Liver (tissue), 3 donors: ENCODE results near the gene ASCL5.

ENCODE experiments used
- ATF3 ChIP-seq: IDR thresholded peaks from 2 replicates; pipeline ENCODE4 v1.6.1; 2016; ENCODE audit warnings: antibody characterized with exemption
- CTCF ChIP-seq: fragments of 150-350 bp; IDR thresholded peaks from 2 replicates; pipeline ENCODE4 v1.5.1; 2017; ENCODE audit warnings: improper control_type of control experiment, low read depth, low read length; ENCODE audit not compliant: missing input control
- FOXA1 ChIP-seq: IDR thresholded peaks from 2 replicates; pipeline ENCODE4 v1.6.1; 2016; ENCODE audit warnings: antibody characterized with exemption
- HNF4G ChIP-seq: IDR thresholded peaks from 2 replicates; pipeline ENCODE4 v1.6.1; 2016; ENCODE audit warnings: antibody characterized with exemption
- RAD21 ChIP-seq, 2 donors: IDR thresholded peaks; 2 replicates each; pipeline ENCODE4 v1.6.1; 2016; ENCODE audit warnings: antibody characterized with exemption in 2 of 2, mild to moderate bottlenecking in 2 of 2
- REST ChIP-seq: IDR thresholded peaks from 2 replicates; pipeline ENCODE4 v1.6.1; 2016; ENCODE audit warnings: antibody characterized with exemption, mild to moderate bottlenecking
- TAF1 ChIP-seq: conservative IDR thresholded peaks from 2 replicates; pipeline ENCODE4 v1.6.1; 2016; ENCODE audit warnings: antibody characterized with exemption, mild to moderate bottlenecking
- donor health status: healthy.
- donor health status: healthy.

- TF ChIP-seq RAD21 (IDR thresholded peaks at IDR 0.05): no peak
- TF ChIP-seq FOXA1: no peak
- TF ChIP-seq CTCF: no peak
- TF ChIP-seq REST: no peak
- TF ChIP-seq ATF3: no peak
- TF ChIP-seq TAF1: no peak
- no peak for TF ChIP-seq HNF4G
Measured at GRCh38 chr1:201139756-201140155, 12.8 kb upstream of the ASCL5 start.
